NT2/D1 (cell line): ENCODE data around the gene RAB34.

ENCODE experiments used
- SUZ12 ChIP-seq: IDR thresholded peaks from 2 replicates; pipeline ENCODE4 v1.6.1; 2011; ENCODE audit not compliant: insufficient read length, insufficient read depth; ENCODE audit errors: extremely low read depth
- YY1 ChIP-seq: IDR thresholded peaks from 2 replicates; pipeline ENCODE4 v1.6.1; 2011; ENCODE audit not compliant: insufficient read length, insufficient read depth
- ZNF274 ChIP-seq: IDR thresholded peaks from 2 replicates; pipeline ENCODE4 v1.6.1; 2011; ENCODE audit warnings: mild to moderate bottlenecking, low read depth, low read length

- TF ChIP-seq ZNF274 (no peak), YY1 (no peak), SUZ12 (no peak)
Observed at GRCh38 chr17:28748852-28749515, 31.3 kb upstream of the RAB34 start.
